22Rv1 (cell line): Measurements from ENCODE around the gene DNHD1.
A peak's percentile ranks its signal among the peaks of the same experiment; 100 is the strongest.

Source experiments
- H3K27ac ChIP-seq: fragments of 450-650 bp; 2 replicates; pipeline ENCODE4 v1.5.1; 2017
- CTCF ChIP-seq: fragments of 450-650 bp; IDR thresholded peaks from 2 replicates; pipeline ENCODE4 v1.5.1; 2017; ENCODE audit warnings: mild to moderate bottlenecking
- ZFX ChIP-seq: fragments of 450-650 bp; IDR thresholded peaks from 2 replicates; pipeline ENCODE4 v1.6.1; 2017; ENCODE audit warnings: antibody characterized with exemption, borderline replicate concordance

Gene DNHD1

GRCh38 chr11:6474413-6474792 is 22.7 kb upstream of the DNHD1 start:
- peak overlapping the region; percentile 100 for H3K27ac ChIP-seq
- TF ChIP-seq CTCF (no peak; the same call in 1 of the 2 replicates), ZFX (no peak)

GRCh38 chr11:6474806-6475500 is 22.1 kb upstream of the DNHD1 start:
- H3K27ac ChIP-seq = peak overlapping the region; percentile 100
- TF ChIP-seq CTCF = no peak
- TF ChIP-seq ZFX = no peak

- TF ChIP-seq CTCF (peak; percentile 46), ZFX (no peak)
- peak overlapping the region; percentile 100 for H3K27ac ChIP-seq
These were observed 21.1 kb upstream of the DNHD1 start for GRCh38 chr11:6475936-6476335.

- H3K27ac ChIP-seq = peak overlapping the region; percentile 100
- TF ChIP-seq CTCF (no peak), ZFX (no peak)
These were observed 20.5 kb upstream of the DNHD1 start for GRCh38 chr11:6476571-6476970.

- H3K27ac ChIP-seq = peak overlapping the region; percentile 100
These were observed 16.7 kb upstream of the DNHD1 start for GRCh38 chr11:6480299-6480914.

GRCh38 chr11:6481012-6481923 is 15.8 kb upstream of the DNHD1 start, which contains the start of the genes ARFIP2 and TIMM10B:
Gene ARFIP2, minus strand, starts transcription at chr11:6481331. Its CDS starts 910 bp downstream, at chr11:6480421.
Gene TIMM10B, plus strand, starts transcription at chr11:6481501. Its CDS starts 16 bp downstream, at chr11:6481517.
- no peak for TF ChIP-seq CTCF
- TF ChIP-seq ZFX = no peak
- peak within 1 kb of the TSS; percentile 100 for H3K27ac ChIP-seq

More at GRCh38 chr11:6480299-6480914, 16.7 kb upstream of the DNHD1 start:
- TF ChIP-seq CTCF (no peak), ZFX (no peak)
